K562 (cell line): Measurements from ENCODE around the gene CAPZB.

Experiments used
- CTCFL ChIP-seq: IDR thresholded peaks from 2 replicates; pipeline ENCODE4 v1.6.1; 2011; ENCODE audit warnings: borderline replicate concordance, low read depth, mild to moderate bottlenecking, moderate library complexity, low read length; ENCODE audit not compliant: insufficient read depth, poor library complexity, severe bottlenecking
- EGR1 ChIP-seq: fragments of 450-650 bp; conservative IDR thresholded peaks from 2 replicates; pipeline ENCODE4 v1.6.1; 2017; ENCODE audit warnings: mild to moderate bottlenecking
- HCFC1 ChIP-seq: IDR thresholded peaks from 2 replicates; pipeline ENCODE4 v1.6.1; 2012; ENCODE audit warnings: low read depth, low read length, improper control_type of control experiment
- MAZ ChIP-seq, 2 experiments: fragments of 450-650 bp in 1 of 2; sonication (generic) in 1 of 2; formaldehyde crosslinking; IDR thresholded peaks in 1 of 2; conservative IDR thresholded peaks in 1 of 2; 2 replicates each; pipeline versions ENCODE4 v1.4.0 to v1.5.0; 2020; ENCODE audit warnings: mild to moderate bottlenecking in 1 of 2, missing genetic modification reagents in 1 of 2
- NFYB ChIP-seq: IDR thresholded peaks from 2 replicates; pipeline ENCODE4 v1.6.1; 2011; ENCODE audit warnings: mild to moderate bottlenecking, moderate library complexity; ENCODE audit not compliant: insufficient read length; ENCODE audit errors: extremely low read depth
- NRF1 ChIP-seq, 2 experiments: fragments of 450-650 bp; IDR thresholded peaks in 1 of 2; conservative IDR thresholded peaks in 1 of 2; 2 replicates each; pipeline ENCODE4 v1.6.1; 2014; ENCODE audit warnings: mild to moderate bottlenecking in 2 of 2
- RAD21 ChIP-seq, 2 experiments: fragments of 250-450 bp in 1 of 2; fragments of 450-650 bp in 1 of 2; sonication (Bioruptor Pico) in 1 of 2; formaldehyde crosslinking in 1 of 2; IDR thresholded peaks in 1 of 2; conservative IDR thresholded peaks in 1 of 2; 2 replicates each; pipeline versions ENCODE4 v1.4.0 to v1.8.0; 2020 to 2022; ENCODE audit warnings: mild to moderate bottlenecking in 2 of 2, moderate library complexity in 1 of 2
- TCF7 ChIP-seq: sonication (generic); IDR thresholded peaks from 2 replicates; pipeline ENCODE4 v1.6.1; 2016; ENCODE audit warnings: antibody characterized with exemption, borderline replicate concordance
- ZBTB12 ChIP-seq: fragments of 250-450 bp; sonication (Bioruptor Pico); IDR thresholded peaks from 2 replicates; pipeline ENCODE4 v1.4.0; 2020
- ZBTB17 ChIP-seq: fragments of 450-650 bp; formaldehyde crosslinking; IDR thresholded peaks from 2 replicates; pipeline ENCODE4 v1.4.0; 2020; ENCODE audit warnings: mild to moderate bottlenecking

DNA sequence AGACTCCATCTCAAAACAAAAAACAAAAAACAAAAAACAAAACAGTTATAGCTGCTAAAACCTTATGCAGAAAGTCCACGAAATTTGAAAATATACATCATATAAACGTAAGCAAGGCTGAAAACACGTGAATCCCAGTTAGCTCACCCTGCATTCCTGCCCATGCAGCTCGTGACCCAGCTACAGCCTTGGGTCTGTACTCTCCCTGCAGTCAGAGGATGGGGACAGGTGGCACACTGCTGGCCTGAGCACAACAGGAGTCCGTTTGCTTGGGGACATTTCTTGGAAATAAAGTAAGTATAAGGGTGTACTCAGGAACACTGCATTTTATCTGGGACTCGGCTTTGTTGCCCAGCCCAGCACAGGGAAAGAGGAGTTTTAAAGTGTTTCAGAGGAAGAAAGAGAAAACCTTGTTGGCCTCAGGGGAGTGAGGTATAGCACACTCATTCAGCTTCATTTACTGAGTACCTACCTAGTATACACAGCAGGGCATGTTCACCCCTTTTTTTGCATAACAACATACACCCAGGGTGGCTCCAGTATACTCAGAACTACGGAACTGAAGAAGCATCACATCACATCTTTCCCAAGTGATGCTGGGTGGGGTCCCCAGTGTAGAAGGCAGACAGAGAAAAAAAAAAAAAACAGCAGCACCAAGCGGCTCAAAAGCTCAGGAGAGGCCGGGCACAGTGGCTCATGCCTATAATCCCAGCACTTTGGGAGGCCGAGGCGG, 44.1 kb downstream of the CAPZB start:
- TF ChIP-seq CTCFL (no peak), RAD21 (CRISPR knock-in tag; conservative IDR thresholded peaks at IDR 0.05 in 1 of 2, IDR thresholded peaks at IDR 0.05 in 1 of 2) (no peak), HCFC1 (no peak), NRF1 (conservative IDR thresholded peaks at IDR 0.05 in 1 of 2, IDR thresholded peaks at IDR 0.05 in 1 of 2) (no peak), EGR1 (no peak), NFYB (no peak), TCF7 (no peak), MAZ (CRISPR knock-in tag; conservative IDR thresholded peaks at IDR 0.05 in 1 of 2, IDR thresholded peaks at IDR 0.05 in 1 of 2) (no peak), ZBTB17 (CRISPR knock-in tag) (no peak), ZBTB12 (no peak)
